Astrocyte of the cerebellum (primary cell): ENCODE data around the gene OPTC.

Source experiments
- DNase-seq: peaks from one replicate; pipeline ENCODE4 v3.0.0-alpha.2; 2011; ENCODE audit warnings: low read depth
- H3K4me3 ChIP-seq: 2 replicates; pipeline ENCODE4 v1.5.1; 2011; ENCODE audit warnings: mild to moderate bottlenecking, low read depth, low read length, moderate library complexity
- in situ Hi-C: cut with HindIII; loops from 2 replicates; pipeline ENCODE4 v1.10.0; 2017; ENCODE audit warnings: low sequenced_read_pairs
- TF ChIP-seq, protein P1 (sequence below): IDR thresholded peaks from 2 replicates; pipeline ENCODE4 v1.5.1; 2012; ENCODE audit warnings: low read length, low read depth, moderate library complexity, mild to moderate bottlenecking; ENCODE audit errors: missing control alignments

The OPTC gene

GRCh38 chr1:203470240-203470639, 23.7 kb upstream of the OPTC start:
- DNase-seq = no peak
- in situ Hi-C loops = no loop called here
- no peak overlapping the region for H3K4me3 ChIP-seq
- TF ChIP-seq, protein P1, sequence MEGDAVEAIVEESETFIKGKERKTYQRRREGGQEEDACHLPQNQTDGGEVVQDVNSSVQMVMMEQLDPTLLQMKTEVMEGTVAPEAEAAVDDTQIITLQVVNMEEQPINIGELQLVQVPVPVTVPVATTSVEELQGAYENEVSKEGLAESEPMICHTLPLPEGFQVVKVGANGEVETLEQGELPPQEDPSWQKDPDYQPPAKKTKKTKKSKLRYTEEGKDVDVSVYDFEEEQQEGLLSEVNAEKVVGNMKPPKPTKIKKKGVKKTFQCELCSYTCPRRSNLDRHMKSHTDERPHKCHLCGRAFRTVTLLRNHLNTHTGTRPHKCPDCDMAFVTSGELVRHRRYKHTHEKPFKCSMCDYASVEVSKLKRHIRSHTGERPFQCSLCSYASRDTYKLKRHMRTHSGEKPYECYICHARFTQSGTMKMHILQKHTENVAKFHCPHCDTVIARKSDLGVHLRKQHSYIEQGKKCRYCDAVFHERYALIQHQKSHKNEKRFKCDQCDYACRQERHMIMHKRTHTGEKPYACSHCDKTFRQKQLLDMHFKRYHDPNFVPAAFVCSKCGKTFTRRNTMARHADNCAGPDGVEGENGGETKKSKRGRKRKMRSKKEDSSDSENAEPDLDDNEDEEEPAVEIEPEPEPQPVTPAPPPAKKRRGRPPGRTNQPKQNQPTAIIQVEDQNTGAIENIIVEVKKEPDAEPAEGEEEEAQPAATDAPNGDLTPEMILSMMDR = no peak

GRCh38 chr1:203471841-203472240, 22.1 kb upstream of the OPTC start:
- H3K4me3 ChIP-seq = no peak overlapping the region
- in situ Hi-C loops = no loop called here
- TF ChIP-seq, protein P1 = no peak
- DNase-seq = no peak

DNA sequence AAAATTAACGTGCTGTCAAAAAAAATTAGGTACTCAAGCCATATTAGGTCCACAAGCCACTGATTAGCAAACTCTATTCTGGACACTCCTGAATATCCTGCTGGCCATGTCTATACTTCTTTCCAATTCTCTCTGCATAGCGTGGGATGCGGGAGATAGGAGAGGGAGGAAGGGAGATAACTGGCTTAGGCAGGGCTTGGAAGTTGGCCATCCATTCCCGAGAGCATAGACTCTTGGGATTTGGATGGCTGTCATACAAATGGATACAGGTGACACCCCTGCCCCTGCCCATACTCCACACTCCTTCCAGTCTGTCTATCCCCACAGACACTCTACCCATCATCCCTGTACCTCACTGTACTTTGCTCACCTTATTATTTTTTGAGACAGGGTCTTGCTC, 20.7 kb upstream of the OPTC start:
- TF ChIP-seq, protein P1 = no peak
- H3K4me3 ChIP-seq = no peak overlapping the region
- DNase-seq = no peak
- in situ Hi-C loops = no loop called here

DNA sequence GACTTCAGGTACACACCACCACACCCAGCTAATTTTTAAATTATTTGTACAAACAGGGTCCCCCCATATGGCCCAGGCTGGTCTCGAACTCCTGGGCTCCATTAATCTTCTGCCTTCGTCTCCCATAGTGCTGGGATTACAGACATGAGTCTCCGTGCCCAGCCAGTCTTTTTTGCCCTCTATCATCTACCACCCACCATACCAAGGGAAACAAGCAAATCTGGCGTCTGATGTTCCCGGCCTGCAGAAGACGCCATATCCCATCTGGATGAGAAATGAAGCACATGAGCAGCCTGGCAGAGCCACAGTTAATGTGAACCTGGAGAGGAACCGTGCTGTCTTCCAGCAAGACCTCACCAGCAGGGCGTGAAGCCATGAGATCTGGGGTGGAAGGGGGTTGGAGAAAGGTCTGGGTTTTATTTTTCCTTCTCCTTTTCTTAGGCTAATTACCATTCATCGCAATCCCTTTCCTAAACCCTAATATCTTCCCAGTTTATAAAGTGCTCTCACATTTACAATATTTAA, 20.1 kb upstream of the OPTC start:
- DNase-seq = no peak
- H3K4me3 ChIP-seq = no peak overlapping the region
- in situ Hi-C loops = no loop called here
- TF ChIP-seq, protein P1 = no peak

DNA sequence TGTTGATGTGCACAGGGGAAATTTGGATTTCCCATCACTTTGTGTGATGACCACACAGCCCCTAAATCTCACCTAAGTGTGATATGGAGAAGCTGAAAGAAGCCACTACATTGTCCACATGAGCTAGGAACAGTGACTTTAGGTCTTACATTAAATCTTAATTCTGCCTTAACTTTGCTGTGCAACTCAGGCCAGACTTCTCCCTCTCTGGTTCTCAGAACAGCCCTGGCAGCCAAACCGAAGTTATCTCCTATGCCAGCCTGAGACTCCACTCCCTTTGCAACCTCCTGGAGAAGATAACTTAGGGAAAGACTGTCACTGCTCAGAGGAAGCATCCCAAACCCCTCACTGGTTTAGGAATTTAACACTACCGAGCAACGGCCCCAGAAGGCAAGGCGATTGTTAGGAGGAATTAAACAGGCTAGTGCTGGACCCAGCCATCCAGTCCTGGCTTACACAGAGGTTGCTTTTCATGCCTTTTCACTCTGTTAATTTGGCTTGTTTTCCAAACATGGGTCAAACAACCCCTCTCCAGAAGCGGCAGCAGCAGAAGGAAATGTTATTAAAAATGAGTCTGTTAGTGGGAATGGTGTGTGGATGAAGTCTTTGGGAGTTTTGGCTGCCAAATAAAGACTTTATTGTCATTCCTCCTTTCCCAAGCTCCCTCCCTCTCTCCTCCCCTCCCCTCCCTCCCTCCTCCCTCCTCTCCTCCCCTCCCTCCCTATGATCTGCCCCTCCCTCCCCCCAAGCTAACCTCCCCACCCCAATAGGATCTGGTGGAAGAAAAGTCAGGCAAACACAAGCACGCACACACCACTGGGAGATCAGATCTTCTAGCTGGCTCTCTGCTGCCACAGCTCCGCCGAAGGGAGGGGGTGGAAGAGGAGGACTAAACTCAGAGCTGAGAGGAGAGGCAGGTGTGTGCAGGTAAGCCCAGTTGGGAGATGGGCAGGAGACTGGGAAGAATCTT, 18.7 kb upstream of the OPTC start, which contains the start of gene PRELP:
Gene PRELP (plus strand): TSS at position 795 of the 970 bp plus-strand sequence. CDS start 7,379 bp downstream, outside the sequence.
- no peak for DNase-seq
- H3K4me3 ChIP-seq = no peak within 1 kb of the TSS

GRCh38 chr1:203476216-203476814, 17.6 kb upstream of the OPTC start:
- no peak for DNase-seq
- in situ Hi-C loops = no loop called here
- TF ChIP-seq, protein P1 = no peak
- H3K4me3 ChIP-seq = no peak overlapping the region

More for the DNA sequence above, 18.7 kb upstream of the OPTC start, which contains the start of gene PRELP:
- TF ChIP-seq, protein P1 = no peak
- in situ Hi-C loops = no loop called here
